ENCODE data around the gene ODAM. TPM values are rescaled to one million over a fixed set of nuclear protein-coding genes. Genes with fewer than 3 reads are reported as not detected.

ODAM gene
- total RNA-seq, 1 experiment from 2014 or later = 0.70 TPM

DNA sequence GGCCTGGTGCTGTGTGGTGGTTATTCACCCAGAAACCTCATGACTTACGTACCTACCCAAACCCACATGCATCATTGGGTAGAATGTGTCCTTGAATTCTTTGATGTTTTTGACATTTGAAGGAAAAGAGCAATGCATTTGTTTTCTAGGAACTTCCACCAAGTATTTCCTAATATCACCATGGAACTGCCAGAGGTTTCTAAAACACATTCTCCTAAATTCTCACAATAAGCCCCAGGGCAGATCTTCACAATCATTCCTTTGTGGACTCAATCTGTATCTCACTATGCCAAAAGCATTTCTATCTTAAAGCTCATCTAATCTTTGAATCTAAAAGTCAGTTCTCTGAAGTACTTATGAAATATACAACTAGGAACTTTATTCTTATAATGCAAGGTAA is 8.3 kb upstream of the ODAM start:
- H4K20me1 ChIP-seq (ENCODE audit: insufficient read depth) = no peaks in the 10 kb centered on the region
- H3K36me3 ChIP-seq (ENCODE audit: low read depth) = no peaks in the 10 kb centered on the region
- H3K79me2 ChIP-seq (ENCODE audit: low read depth) = no peaks in the 10 kb centered on the region
- no peaks in the 10 kb centered on the region for H3K4me1 ChIP-seq (replicated peaks; ENCODE audit: insufficient read depth)
- DNase-seq = no peak
- TF ChIP-seq, protein P1, sequence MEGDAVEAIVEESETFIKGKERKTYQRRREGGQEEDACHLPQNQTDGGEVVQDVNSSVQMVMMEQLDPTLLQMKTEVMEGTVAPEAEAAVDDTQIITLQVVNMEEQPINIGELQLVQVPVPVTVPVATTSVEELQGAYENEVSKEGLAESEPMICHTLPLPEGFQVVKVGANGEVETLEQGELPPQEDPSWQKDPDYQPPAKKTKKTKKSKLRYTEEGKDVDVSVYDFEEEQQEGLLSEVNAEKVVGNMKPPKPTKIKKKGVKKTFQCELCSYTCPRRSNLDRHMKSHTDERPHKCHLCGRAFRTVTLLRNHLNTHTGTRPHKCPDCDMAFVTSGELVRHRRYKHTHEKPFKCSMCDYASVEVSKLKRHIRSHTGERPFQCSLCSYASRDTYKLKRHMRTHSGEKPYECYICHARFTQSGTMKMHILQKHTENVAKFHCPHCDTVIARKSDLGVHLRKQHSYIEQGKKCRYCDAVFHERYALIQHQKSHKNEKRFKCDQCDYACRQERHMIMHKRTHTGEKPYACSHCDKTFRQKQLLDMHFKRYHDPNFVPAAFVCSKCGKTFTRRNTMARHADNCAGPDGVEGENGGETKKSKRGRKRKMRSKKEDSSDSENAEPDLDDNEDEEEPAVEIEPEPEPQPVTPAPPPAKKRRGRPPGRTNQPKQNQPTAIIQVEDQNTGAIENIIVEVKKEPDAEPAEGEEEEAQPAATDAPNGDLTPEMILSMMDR (conservative IDR thresholded peaks at IDR 0.05) = no peak
- TF ChIP-seq EZH2 (IDR thresholded peaks at IDR 0.05; ENCODE audit: low read depth) = no peak
- no peaks in the 10 kb centered on the region for H3K9me3 ChIP-seq (ENCODE audit: insufficient read depth, low read depth)
- H3K27ac ChIP-seq = no peak overlapping the region
- ChIA-PET CTCF (no interaction called here), POLR2A (ENCODE audit: unreplicated experiment) (no interaction called here)
- H3K27me3 ChIP-seq (ENCODE audit: insufficient read depth, low read depth) = no peaks in the 10 kb centered on the region
- no peak overlapping the region for H3K4me2 ChIP-seq
- H3F3A ChIP-seq (ENCODE audit: insufficient read depth, low read depth) = no peaks in the 10 kb centered on the region
- no peak overlapping the region for H2AFZ ChIP-seq
- H3K9me2 ChIP-seq (ENCODE audit: insufficient read depth) = no peaks in the 10 kb centered on the region
- no peak overlapping the region for H3K4me3 ChIP-seq
- BruUV-seq (replicated peaks) = no TSS peak
- intact Hi-C loops (cut with micrococcal nuclease; ENCODE audit: unreplicated experiment) = loop anchor here (10.0 kb wide), 1 partner anchor 502 kb away; no protein-coding TSS in a partner anchor

DNA sequence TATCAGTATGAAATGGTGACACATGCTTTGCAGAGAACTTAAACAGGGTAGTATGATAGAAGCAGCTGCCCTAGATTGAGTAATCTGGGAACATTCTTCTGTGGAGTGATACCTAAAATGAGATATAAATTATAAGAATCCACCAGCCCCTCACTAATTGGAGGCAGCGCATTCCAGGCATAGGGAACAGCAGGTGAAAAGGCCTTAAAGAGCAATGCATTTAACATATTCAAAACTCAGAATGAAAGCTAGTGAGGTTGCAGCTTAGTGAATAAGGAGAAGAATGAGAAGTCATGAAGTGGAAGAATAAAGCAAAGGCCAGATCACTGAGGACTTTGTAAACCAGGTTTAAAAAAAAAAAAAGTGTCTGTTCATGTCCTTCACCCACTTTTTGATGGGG is 4.9 kb upstream of the ODAM start:
- no TSS peak for BruUV-seq (replicated peaks)
- CTCF ChIA-PET = no interaction called here
- intact Hi-C loops (cut with micrococcal nuclease; ENCODE audit: unreplicated experiment) = no loop called here

DNA sequence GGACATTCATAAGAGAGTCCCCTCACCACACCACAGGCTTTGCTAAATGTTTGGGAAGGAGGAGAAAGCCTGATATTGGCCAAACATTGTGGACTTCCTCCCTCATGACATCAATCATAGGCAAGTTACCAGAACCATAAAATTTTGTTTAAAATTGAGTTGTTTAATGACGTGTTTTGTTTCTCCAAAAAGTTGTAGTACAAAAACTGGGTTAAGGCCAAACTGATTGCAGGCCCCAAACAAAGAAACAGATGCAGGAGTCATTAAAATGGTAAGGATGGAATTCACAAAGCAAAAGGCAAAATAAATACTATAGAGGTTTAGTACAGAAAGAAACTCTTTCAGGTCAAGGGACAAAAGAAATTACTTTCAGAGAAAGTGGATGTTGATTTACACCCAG is 3.9 kb upstream of the ODAM start:
- no peak overlapping the region for H2AFZ ChIP-seq
- no peaks in the 10 kb centered on the region for H3K36me3 ChIP-seq (ENCODE audit: low read depth)
- BruUV-seq (replicated peaks) = no TSS peak
- no peak overlapping the region for H3K27ac ChIP-seq
- no peaks in the 10 kb centered on the region for H3K9me2 ChIP-seq (ENCODE audit: insufficient read depth)
- POLR2A ChIA-PET (ENCODE audit: unreplicated experiment) = no interaction called here
- intact Hi-C loops (cut with micrococcal nuclease; ENCODE audit: unreplicated experiment) = no loop called here
- H4K20me1 ChIP-seq (ENCODE audit: insufficient read depth) = no peaks in the 10 kb centered on the region
- no peak overlapping the region for H3K4me3 ChIP-seq
- no peaks in the 10 kb centered on the region for H3K9me3 ChIP-seq (ENCODE audit: insufficient read depth, low read depth)
- no peaks in the 10 kb centered on the region for H3F3A ChIP-seq (ENCODE audit: insufficient read depth, low read depth)
- CTCF ChIA-PET = no interaction called here
- H3K79me2 ChIP-seq (ENCODE audit: low read depth) = no peaks in the 10 kb centered on the region
- no peak for DNase-seq
- H3K4me2 ChIP-seq = no peak overlapping the region
- TF ChIP-seq, protein P1 (conservative IDR thresholded peaks at IDR 0.05) = no peak
- TF ChIP-seq EZH2 (IDR thresholded peaks at IDR 0.05; ENCODE audit: low read depth) = no peak
- no peaks in the 10 kb centered on the region for H3K27me3 ChIP-seq (ENCODE audit: insufficient read depth, low read depth)
- no peaks in the 10 kb centered on the region for H3K4me1 ChIP-seq (replicated peaks; ENCODE audit: insufficient read depth)

More for the DNA sequence above, 4.9 kb upstream of the ODAM start:
- no peak overlapping the region for H3K4me3 ChIP-seq
- no peaks in the 10 kb centered on the region for H3K4me1 ChIP-seq (replicated peaks; ENCODE audit: insufficient read depth)
- no peaks in the 10 kb centered on the region for H3K27me3 ChIP-seq (ENCODE audit: insufficient read depth, low read depth)
- no peak for DNase-seq
- H3F3A ChIP-seq (ENCODE audit: insufficient read depth, low read depth) = no peaks in the 10 kb centered on the region
- H3K27ac ChIP-seq = no peak overlapping the region
- H3K4me2 ChIP-seq = no peak overlapping the region
- H3K36me3 ChIP-seq (ENCODE audit: low read depth) = no peaks in the 10 kb centered on the region
- no peaks in the 10 kb centered on the region for H4K20me1 ChIP-seq (ENCODE audit: insufficient read depth)
- no peaks in the 10 kb centered on the region for H3K79me2 ChIP-seq (ENCODE audit: low read depth)
- no peaks in the 10 kb centered on the region for H3K9me2 ChIP-seq (ENCODE audit: insufficient read depth)
- H3K9me3 ChIP-seq (ENCODE audit: insufficient read depth, low read depth) = no peaks in the 10 kb centered on the region
- H2AFZ ChIP-seq = no peak overlapping the region
- TF ChIP-seq, protein P1 (conservative IDR thresholded peaks at IDR 0.05) = no peak
- TF ChIP-seq EZH2 (IDR thresholded peaks at IDR 0.05; ENCODE audit: low read depth) = no peak
- POLR2A ChIA-PET (ENCODE audit: unreplicated experiment) = no interaction called here

All from PC-9 (cell line).